PC-9 (cell line): ENCODE data around the gene DOCK11. TPM values are rescaled to one million over a fixed set of nuclear protein-coding genes. Genes with fewer than 3 reads are reported as not detected.

Experiments
- BruUV-seq: library from RNA; stranded (reverse); fragments of 400-500 nt; replicated peaks from 2 replicates; lab custom pipeline; 2021; lab: Mats Ljungman, UMichigan
- CTCF ChIA-PET: fragments of 300-600 bp; sonication (Branson Sonifier 250); formaldehyde crosslinking; loops from one replicate; lab custom pipeline; 2022; ENCODE audit warnings: antibody characterized with exemption; lab: Charles Lee
- POLR2A ChIA-PET: fragments of 300-600 bp; sonication (Branson Sonifier 250); formaldehyde crosslinking; loops from one replicate; lab custom pipeline; 2022; ENCODE audit warnings: antibody characterized with exemption; ENCODE audit not compliant: unreplicated experiment; lab: Charles Lee
- DNase-seq, 2 experiments: peaks; one replicate each; pipeline versions ENCODE4 v3.0.0 to v3.0.0-alpha.2; 2015 to 2022; ENCODE audit warnings: mixed read lengths in 1 of 2
- H2AFZ ChIP-seq: fragments of 200-600 bp; sonication (generic); 2 replicates; pipeline ENCODE4 v1.8.1; 2017; ENCODE audit warnings: antibody characterized with exemption
- H3F3A ChIP-seq: fragments of 200-600 bp; sonication (generic); 2 replicates; pipeline ENCODE4 v1.8.1; 2017; ENCODE audit warnings: antibody characterized with exemption, mild to moderate bottlenecking, low read depth; ENCODE audit not compliant: insufficient read depth
- H3K27ac ChIP-seq: fragments of 200-600 bp; sonication (generic); 2 replicates; pipeline ENCODE4 v1.6.1; 2016; ENCODE audit warnings: mixed run types
- H3K27me3 ChIP-seq: fragments of 200-600 bp; sonication (generic); 2 replicates; pipeline ENCODE4 v1.6.1; 2016; ENCODE audit warnings: low read depth, mixed run types; ENCODE audit not compliant: insufficient read depth
- H3K36me3 ChIP-seq: fragments of 200-600 bp; sonication (generic); 2 replicates; pipeline ENCODE4 v1.6.1; 2016; ENCODE audit warnings: low read depth, mixed run types
- H3K4me1 ChIP-seq: fragments of 200-600 bp; sonication (generic); replicated peaks from 2 replicates; pipeline ENCODE4 v1.6.1; 2016; ENCODE audit warnings: mixed run types; ENCODE audit not compliant: insufficient read depth
- H3K4me2 ChIP-seq: fragments of 200-600 bp; sonication (generic); 2 replicates; pipeline ENCODE4 v1.6.1; 2017; ENCODE audit warnings: mixed run types
- H3K4me3 ChIP-seq: fragments of 200-600 bp; sonication (generic); 2 replicates; pipeline ENCODE4 v1.6.1; 2016; ENCODE audit warnings: mixed run types
- H3K79me2 ChIP-seq: fragments of 200-600 bp; sonication (generic); 2 replicates; pipeline ENCODE4 v1.6.1; 2017; ENCODE audit warnings: low read depth, mixed run types
- H3K9me2 ChIP-seq: fragments of 200-600 bp; sonication (generic); 2 replicates; pipeline ENCODE4 v1.8.1; 2017; ENCODE audit warnings: mild to moderate bottlenecking; ENCODE audit not compliant: insufficient read depth
- H3K9me3 ChIP-seq: fragments of 200-600 bp; sonication (generic); 2 replicates; pipeline ENCODE4 v1.8.1; 2016; ENCODE audit warnings: low read depth; ENCODE audit not compliant: insufficient read depth
- H4K20me1 ChIP-seq: fragments of 200-600 bp; sonication (generic); 2 replicates; pipeline ENCODE4 v1.8.1; 2017; ENCODE audit not compliant: insufficient read depth
- EZH2 ChIP-seq: fragments of 200-600 bp; sonication (generic); IDR thresholded peaks from 2 replicates; pipeline ENCODE4 v1.8.0; 2017; ENCODE audit warnings: antibody characterized with exemption, low read depth
- intact Hi-C: fragments of 100-400 bp; cut with micrococcal nuclease; formaldehyde crosslinking; loops from one replicate; pipeline ENCODE4 v1.10.0; 2022; ENCODE audit not compliant: unreplicated experiment
- total RNA-seq: library from RNA; stranded (reverse); gene quantifications from 2 replicates; pipeline ENCODE4 v1.2.3, GENCODE V29; 2021
- TF ChIP-seq, protein P1 (sequence below): fragments of 200-600 bp; sonication (generic); conservative IDR thresholded peaks from 2 replicates; pipeline ENCODE4 v1.6.1; 2017; ENCODE audit warnings: mixed run types, antibody characterized with exemption, mild to moderate bottlenecking, moderate library complexity

Gene DOCK11
- total RNA-seq, 1 experiment from 2014 or later, result 9.0 TPM

GRCh38 chrX:118521435-118521834 is 25.8 kb downstream of the DOCK11 start:
- Histone ChIP-seq H3K79me2 (no peaks in the 10 kb centered on the region), H3K4me3 (no peak overlapping the region), H3K4me2 (no peak overlapping the region), H3K27ac (no peak overlapping the region), H3K4me1 (peaks cover 15% of the 10 kb centered on the region; the same call in 1 of the 2 replicates), H3K27me3 (no peaks in the 10 kb centered on the region), H3K9me3 (no peaks in the 10 kb centered on the region), H4K20me1 (no peaks in the 10 kb centered on the region), H3F3A (no peaks in the 10 kb centered on the region; the same call in 1 of the 2 replicates), H3K9me2 (no peaks in the 10 kb centered on the region), H2AFZ (no peak overlapping the region), H3K36me3 (no peaks in the 10 kb centered on the region)
- intact Hi-C loops, result no loop called here
- no peak for DNase-seq
- POLR2A ChIA-PET, result no interaction called here
- no TSS peak for BruUV-seq
- no peak for TF ChIP-seq EZH2
- TF ChIP-seq, protein P1, sequence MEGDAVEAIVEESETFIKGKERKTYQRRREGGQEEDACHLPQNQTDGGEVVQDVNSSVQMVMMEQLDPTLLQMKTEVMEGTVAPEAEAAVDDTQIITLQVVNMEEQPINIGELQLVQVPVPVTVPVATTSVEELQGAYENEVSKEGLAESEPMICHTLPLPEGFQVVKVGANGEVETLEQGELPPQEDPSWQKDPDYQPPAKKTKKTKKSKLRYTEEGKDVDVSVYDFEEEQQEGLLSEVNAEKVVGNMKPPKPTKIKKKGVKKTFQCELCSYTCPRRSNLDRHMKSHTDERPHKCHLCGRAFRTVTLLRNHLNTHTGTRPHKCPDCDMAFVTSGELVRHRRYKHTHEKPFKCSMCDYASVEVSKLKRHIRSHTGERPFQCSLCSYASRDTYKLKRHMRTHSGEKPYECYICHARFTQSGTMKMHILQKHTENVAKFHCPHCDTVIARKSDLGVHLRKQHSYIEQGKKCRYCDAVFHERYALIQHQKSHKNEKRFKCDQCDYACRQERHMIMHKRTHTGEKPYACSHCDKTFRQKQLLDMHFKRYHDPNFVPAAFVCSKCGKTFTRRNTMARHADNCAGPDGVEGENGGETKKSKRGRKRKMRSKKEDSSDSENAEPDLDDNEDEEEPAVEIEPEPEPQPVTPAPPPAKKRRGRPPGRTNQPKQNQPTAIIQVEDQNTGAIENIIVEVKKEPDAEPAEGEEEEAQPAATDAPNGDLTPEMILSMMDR, result no peak
- CTCF ChIA-PET, result no interaction called here

DNA sequence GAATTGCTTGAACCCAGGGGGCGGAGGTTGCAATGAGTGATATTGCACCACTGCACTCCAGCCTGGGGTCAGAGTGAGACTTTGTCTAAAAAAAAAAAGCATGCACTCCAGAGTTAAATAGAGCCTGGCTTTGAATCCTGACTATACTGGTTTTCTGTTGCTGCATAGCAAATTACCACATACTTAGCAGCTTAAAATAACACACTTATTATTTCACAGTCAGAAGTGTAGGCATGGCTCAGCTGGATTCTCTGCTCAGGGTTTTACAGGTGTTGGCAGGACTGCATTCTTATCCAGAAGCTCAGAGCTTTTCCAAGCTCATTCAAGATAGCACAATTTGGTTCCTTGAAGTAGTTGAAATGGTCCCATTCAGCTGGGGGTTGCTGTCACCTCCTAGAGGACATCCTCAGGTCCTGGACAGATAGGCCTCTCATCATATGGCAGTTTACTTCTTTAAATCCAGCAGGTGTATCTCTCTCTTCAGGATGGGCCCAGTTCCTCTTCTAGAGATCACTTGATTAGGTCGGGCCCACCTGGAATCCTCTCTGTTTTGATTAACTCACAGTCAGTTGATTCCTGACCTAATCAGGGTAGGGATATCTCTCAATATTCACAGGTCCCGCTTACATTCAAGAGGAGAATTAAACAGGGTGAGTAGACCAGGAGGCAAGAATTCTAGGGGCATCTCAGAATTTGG is 26.8 kb downstream of the DOCK11 start:
- Histone ChIP-seq H3K36me3 (no peaks in the 10 kb centered on the region), H3K27ac (no peak overlapping the region), H3K9me3 (no peaks in the 10 kb centered on the region), H2AFZ (no peak overlapping the region), H4K20me1 (no peaks in the 10 kb centered on the region), H3K9me2 (no peaks in the 10 kb centered on the region), H3K79me2 (no peaks in the 10 kb centered on the region), H3F3A (no peaks in the 10 kb centered on the region; the same call in 1 of the 2 replicates), H3K27me3 (no peaks in the 10 kb centered on the region), H3K4me2 (no peak overlapping the region), H3K4me3 (no peak overlapping the region), H3K4me1 (peaks cover 15% of the 10 kb centered on the region; the same call in 1 of the 2 replicates)
- no peak for DNase-seq
- intact Hi-C loops, result no loop called here
- POLR2A ChIA-PET, result no interaction called here
- CTCF ChIA-PET, result no interaction called here
- TF ChIP-seq, protein P1, result no peak
- TF ChIP-seq EZH2, result no peak
- BruUV-seq, result no TSS peak

DNA sequence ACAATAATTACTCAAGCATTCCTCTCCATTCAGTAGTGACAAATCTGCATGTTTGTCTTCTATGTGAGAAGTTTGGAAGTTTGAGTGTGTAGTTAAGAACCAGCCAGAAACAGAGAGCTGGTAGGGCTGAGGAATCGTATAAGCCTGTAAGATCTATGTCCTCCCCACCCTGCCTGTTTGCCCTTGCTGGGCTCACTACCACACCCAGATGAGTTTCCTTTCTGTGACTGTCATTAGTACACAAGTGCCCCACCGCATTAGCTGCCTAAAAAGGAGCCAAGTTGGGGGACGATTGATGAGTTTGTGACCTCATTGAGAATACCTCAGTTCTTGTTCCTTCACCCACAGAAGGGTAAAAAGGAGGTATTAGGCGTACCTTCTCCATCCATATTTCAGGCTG is 28.3 kb downstream of the DOCK11 start:
- Histone ChIP-seq H3K36me3 (no peaks in the 10 kb centered on the region), H3K4me2 (no peak overlapping the region), H2AFZ (no peak overlapping the region), H3K4me1 (peaks cover 15% of the 10 kb centered on the region; the same call in 1 of the 2 replicates), H3K27me3 (no peaks in the 10 kb centered on the region), H3K9me3 (no peaks in the 10 kb centered on the region), H3K27ac (no peak overlapping the region), H3K9me2 (no peaks in the 10 kb centered on the region), H3F3A (no peaks in the 10 kb centered on the region; the same call in 1 of the 2 replicates), H3K4me3 (no peak overlapping the region), H3K79me2 (no peaks in the 10 kb centered on the region), H4K20me1 (no peaks in the 10 kb centered on the region)
- ChIA-PET CTCF (no interaction called here), POLR2A (no interaction called here)
- intact Hi-C loops, result no loop called here
- no TSS peak for BruUV-seq
- TF ChIP-seq EZH2, result no peak
- TF ChIP-seq, protein P1, result no peak
- no peak for DNase-seq
